ENCODE results near the gene CLDN9. TPM values are rescaled to one million over a fixed set of nuclear protein-coding genes. Genes with fewer than 3 reads are reported as not detected.

CLDN9 gene
- total and polyA plus RNA-seq, 4 donors = 0.05 to 0.32 (median 0.25) TPM

- Histone ChIP-seq H3K9ac (ENCODE audit: low read depth in 1 of 2, low read length in 2 of 2) (no peak overlapping the region), H3K4me1 (ENCODE audit: control insufficient read depth in 4 of 4, insufficient read depth in 4 of 4, low read length in 3 of 4) (peaks cover 17 to 52% (median 24%) of the 10 kb centered on the region in 4 donors), H3K27me3 (ENCODE audit: control insufficient read depth in 4 of 4, insufficient read depth in 4 of 4, low read length in 3 of 4) (peaks cover 0 to 5% (median 2%) of the 10 kb centered on the region in 4 donors), H3K27ac (ENCODE audit: low read depth in 1 of 2, low read length in 2 of 2) (no peak overlapping the region), H3K36me3 (ENCODE audit: control insufficient read depth in 4 of 4, insufficient read depth in 3 of 4, low read depth in 1 of 4, low read length in 3 of 4) (peaks cover 0 to 14% (median 3%) of the 10 kb centered on the region in 4 donors), H3K4me3 (ENCODE audit: low read depth in 1 of 3, low read length in 3 of 3) (no peak overlapping the region), H3K9me3 (ENCODE audit: control insufficient read depth in 4 of 4, low read length in 3 of 4) (no peaks in the 10 kb centered on the region)
- WGBS = 95% methylated on average over 18 of the region's 18 CpGs
- DNase-seq (ENCODE audit: low spot score) = no peak
- TF ChIP-seq SP1 (IDR thresholded peaks at IDR 0.05) (no peak), RXRA (IDR thresholded peaks at IDR 0.05) (no peak), YY1 (IDR thresholded peaks at IDR 0.05) (no peak), FOXA2 (IDR thresholded peaks at IDR 0.05) (no peak), CTCF (IDR thresholded peaks at IDR 0.05; ENCODE audit: low read depth, low read length, missing input control) (no peak), ZBTB33 (IDR thresholded peaks at IDR 0.05) (no peak), HNF4A (conservative IDR thresholded peaks at IDR 0.05) (no peak)
These were observed 12.6 kb downstream of the CLDN9 start for GRCh38 chr16:3025032-3026002.

- no peak overlapping the region for H3K9ac ChIP-seq (ENCODE audit: low read depth in 1 of 2, low read length in 2 of 2)
- WGBS = 93% methylated on average over 8 of the region's 8 CpGs
- peaks cover 0 to 14% (median 3%) of the 10 kb centered on the region in 4 donors for H3K36me3 ChIP-seq (ENCODE audit: control insufficient read depth in 4 of 4, insufficient read depth in 3 of 4, low read depth in 1 of 4, low read length in 3 of 4)
- TF ChIP-seq ATF3 (IDR thresholded peaks at IDR 0.05) (no peak), TAF1 (conservative IDR thresholded peaks at IDR 0.05) (no peak), EGR1 (IDR thresholded peaks at IDR 0.05; ENCODE audit: low read depth in 2 of 2) (no peak), RAD21 (IDR thresholded peaks at IDR 0.05) (no peak), SP1 (IDR thresholded peaks at IDR 0.05) (no peak), JUND (IDR thresholded peaks at IDR 0.05) (no peak), GABPA (IDR thresholded peaks at IDR 0.05 in 1 of 2, conservative IDR thresholded peaks at IDR 0.05 in 1 of 2) (no peak), NR2F2 (IDR thresholded peaks at IDR 0.05) (no peak), REST (IDR thresholded peaks at IDR 0.05) (no peak), RXRA (IDR thresholded peaks at IDR 0.05) (no peak), MAX (IDR thresholded peaks at IDR 0.05) (no peak), FOXA2 (IDR thresholded peaks at IDR 0.05) (no peak)
- no peak overlapping the region for H3K27ac ChIP-seq (ENCODE audit: low read depth in 1 of 2, low read length in 2 of 2)
- H3K9me3 ChIP-seq (ENCODE audit: control insufficient read depth in 4 of 4, low read length in 3 of 4) = no peaks in the 10 kb centered on the region
- no peak overlapping the region for H3K4me3 ChIP-seq (ENCODE audit: low read depth in 1 of 3, low read length in 3 of 3)
- peaks cover 0 to 5% (median 2%) of the 10 kb centered on the region in 4 donors for H3K27me3 ChIP-seq (ENCODE audit: control insufficient read depth in 4 of 4, insufficient read depth in 4 of 4, low read length in 3 of 4)
- DNase-seq (ENCODE audit: low spot score) = no peak
- H3K4me1 ChIP-seq (ENCODE audit: control insufficient read depth in 4 of 4, insufficient read depth in 4 of 4, low read length in 3 of 4) = peaks cover 17 to 52% (median 22%) of the 10 kb centered on the region in 4 donors
These were observed 13.3 kb downstream of the CLDN9 start for GRCh38 chr16:3026003-3026378.

Measured in liver (tissue), 9 donors.